Measurements from ENCODE around the gene TM6SF1. TPM values are rescaled to one million over a fixed set of nuclear protein-coding genes. Genes with fewer than 3 reads are reported as not detected.

TM6SF1 gene
- total RNA-seq, result 10 to 100 TPM in 1 of 2 donors, 1 to 10 TPM in 1; 7.3 to 30.2 TPM

DNA sequence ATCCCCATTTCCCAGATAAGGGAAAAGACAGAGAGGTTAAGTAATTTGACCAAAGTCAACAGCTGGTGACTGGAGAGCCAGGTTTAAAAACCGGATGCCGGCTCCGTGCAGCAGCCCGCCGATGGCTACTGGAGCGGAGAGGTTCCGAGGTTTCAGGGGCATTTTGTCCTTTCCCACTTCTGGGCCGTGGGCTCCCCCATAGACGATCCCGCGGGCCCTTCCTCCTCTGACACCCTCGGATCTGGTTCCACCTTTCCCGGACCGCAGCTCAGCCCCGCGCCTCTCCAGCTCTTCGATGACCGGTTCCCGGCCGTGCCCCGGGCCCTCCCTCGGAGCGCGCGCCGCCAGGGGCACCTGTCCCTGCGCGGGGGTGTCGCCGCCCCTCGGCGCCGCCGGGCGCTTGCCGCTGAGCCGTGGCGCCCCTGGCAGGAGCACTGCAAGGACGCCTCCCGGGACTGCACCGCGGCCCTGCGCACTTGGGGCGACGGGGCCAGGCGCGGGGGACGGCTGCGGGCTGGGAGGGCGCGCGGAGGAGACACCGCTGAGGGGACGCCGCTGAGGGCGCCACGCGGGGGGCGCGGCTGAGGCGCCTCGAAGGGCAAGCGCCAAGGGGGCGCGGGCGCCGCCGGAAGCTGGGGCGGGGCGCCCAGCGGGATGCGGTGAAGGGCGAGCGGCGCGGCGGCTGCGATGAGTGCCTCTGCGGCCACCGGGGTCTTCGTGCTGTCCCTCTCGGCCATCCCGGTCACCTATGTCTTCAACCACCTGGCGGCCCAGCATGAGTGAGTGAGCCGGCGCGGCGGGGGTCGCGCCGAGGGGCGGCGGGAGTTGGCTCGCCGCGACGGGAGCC lies at the start of gene TM6SF1:
Gene TM6SF1, plus strand, starts transcription at position 652 of the 847 bp plus-strand sequence. Its CDS starts 36 bp downstream, at position 688.
- no peak for DNase-seq (ENCODE audit: low spot score)
- Histone ChIP-seq H3K27me3 (no peaks in the 10 kb centered on the region), H3K4me3 (peak within 1 kb of the TSS; percentile 51 to 70), H3K27ac (peak within 1 kb of the TSS; percentile 52 to 76), H3K9me3 (no peaks in the 10 kb centered on the region), H3K4me1 (peaks cover 0 to 36% of the 10 kb centered on the region in 2 donors), H3K36me3 (no peaks in the 10 kb centered on the region)
- no peak for TF ChIP-seq CTCF (IDR thresholded peaks at IDR 0.05)

DNA sequence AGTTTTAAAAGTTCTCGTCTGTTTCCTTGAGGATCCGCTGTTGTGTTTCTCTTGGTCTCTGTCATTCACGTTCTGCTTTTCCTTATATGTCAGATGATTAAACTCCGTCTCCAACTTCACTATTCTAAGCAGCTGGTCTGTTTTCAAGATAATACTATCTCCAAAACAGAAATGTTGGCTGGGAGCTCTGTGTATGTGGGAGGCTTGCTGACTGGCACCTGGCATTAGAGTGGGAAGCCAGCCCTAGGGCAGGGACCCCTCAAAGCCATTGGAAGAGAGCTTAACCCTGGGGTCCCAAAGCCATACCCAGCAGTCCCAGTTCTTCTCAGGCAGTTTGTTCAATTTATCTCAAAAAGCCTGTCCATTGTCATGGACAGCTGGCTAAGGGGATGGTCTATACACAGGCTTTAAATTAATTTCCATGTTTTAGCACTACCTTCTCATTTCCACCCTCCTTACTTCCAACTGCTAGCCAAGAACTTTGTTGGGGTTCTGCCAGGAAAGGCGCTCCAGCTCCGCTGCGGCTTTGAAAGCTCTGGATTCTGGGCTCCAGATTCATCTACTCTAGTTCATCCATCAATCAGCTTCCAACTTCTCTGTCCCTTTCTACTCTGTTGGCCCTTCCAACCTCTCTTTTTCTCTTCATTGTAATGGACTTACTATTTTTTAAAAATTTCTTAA lies 49.6 kb upstream of the TM6SF1 start:
- Histone ChIP-seq H3K4me1 (peaks cover 0 to 46% of the 10 kb centered on the region in 2 donors), H3K27ac (peak overlapping the region in 1 of 2 donors; percentile 66), H3K4me3 (no peak overlapping the region), H3K36me3 (peaks cover 27% of the 10 kb centered on the region), H3K27me3 (no peaks in the 10 kb centered on the region), H3K9me3 (no peaks in the 10 kb centered on the region)
- no peak for DNase-seq (ENCODE audit: low spot score)
- TF ChIP-seq CTCF (IDR thresholded peaks at IDR 0.05), result no peak

DNA sequence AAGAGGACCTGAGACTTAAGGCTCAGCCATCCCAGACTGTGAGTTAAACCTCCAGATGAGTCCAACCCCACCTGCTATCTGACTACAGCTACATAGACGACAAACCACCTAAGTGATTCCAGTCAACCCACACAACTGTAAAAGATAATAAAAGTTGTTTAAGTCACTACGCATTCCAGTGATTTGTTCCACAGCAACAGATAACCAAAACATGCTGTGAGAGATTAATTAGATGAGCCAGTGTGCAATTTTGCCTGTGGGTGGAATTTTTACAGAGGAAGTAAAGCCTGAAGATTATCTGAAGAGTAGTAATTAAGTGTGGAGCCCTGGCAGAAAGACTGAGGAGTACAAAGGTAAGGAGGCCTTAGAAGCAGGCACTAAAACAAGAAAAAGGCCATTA lies 45.8 kb upstream of the TM6SF1 start:
- Histone ChIP-seq H3K36me3 (no peaks in the 10 kb centered on the region), H3K27ac (no peak overlapping the region), H3K4me3 (no peak overlapping the region), H3K27me3 (no peaks in the 10 kb centered on the region), H3K4me1 (peaks cover 0 to 73% of the 10 kb centered on the region in 2 donors), H3K9me3 (no peaks in the 10 kb centered on the region)
- no peak for DNase-seq (ENCODE audit: low spot score)
- no peak for TF ChIP-seq CTCF (IDR thresholded peaks at IDR 0.05)

DNA sequence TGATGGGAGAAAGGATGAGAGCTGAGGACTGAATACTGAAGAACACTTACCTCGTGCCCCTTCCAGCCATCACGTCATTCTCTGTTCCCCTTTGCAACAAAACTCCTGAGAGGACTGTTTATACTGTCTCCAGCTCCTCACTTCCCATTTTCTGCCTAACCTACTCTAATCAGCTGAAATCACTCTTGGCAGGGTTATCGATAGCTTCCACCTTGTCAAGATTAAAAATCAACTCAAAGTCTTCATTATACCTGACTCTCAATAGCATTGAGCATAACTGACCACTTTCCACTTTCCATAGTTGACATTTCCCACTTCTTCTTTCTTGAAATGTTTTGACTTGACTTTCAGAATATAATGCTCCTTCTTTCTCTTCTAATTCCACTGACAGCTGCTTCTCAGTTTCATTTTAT lies 44.7 kb upstream of the TM6SF1 start:
- TF ChIP-seq CTCF (IDR thresholded peaks at IDR 0.05), result no peak
- Histone ChIP-seq H3K4me3 (no peak overlapping the region), H3K9me3 (no peaks in the 10 kb centered on the region), H3K4me1 (peaks cover 0 to 67% of the 10 kb centered on the region in 2 donors), H3K36me3 (no peaks in the 10 kb centered on the region), H3K27me3 (no peaks in the 10 kb centered on the region), H3K27ac (peak overlapping the region in 1 of 2 donors; percentile 42)
- no peak for DNase-seq (ENCODE audit: low spot score)

GRCh38 chr15:83063551-83063950 lies 43.9 kb upstream of the TM6SF1 start:
- TF ChIP-seq CTCF (IDR thresholded peaks at IDR 0.05), result no peak
- DNase-seq (ENCODE audit: low spot score), result no peak
- H3K4me3 ChIP-seq, result no peak overlapping the region
- no peaks in the 10 kb centered on the region for H3K9me3 ChIP-seq
- no peaks in the 10 kb centered on the region for H3K27me3 ChIP-seq
- H3K4me1 ChIP-seq, result peaks cover 0 to 64% of the 10 kb centered on the region in 2 donors
- no peaks in the 10 kb centered on the region for H3K36me3 ChIP-seq
- H3K27ac ChIP-seq, result peak overlapping the region in 1 of 2 donors; percentile 42
